D721Med (cell line): Measurements from ENCODE around the gene GPR68.

ENCODE experiments used
- DNase-seq: peaks from one replicate; pipeline ENCODE4 v3.0.0; 2011; ENCODE audit warnings: low spot score; ENCODE audit not compliant: insufficient read length
- FAIRE-seq: peaks from 2 replicates; lab custom pipeline; 2011; peaks lifted over from hg19 to GRCh38; lab: Jason Lieb, UNC
- TF ChIP-seq, protein P1 (sequence below): IDR thresholded peaks from 2 replicates; pipeline ENCODE4 v1.5.1; 2012; ENCODE audit warnings: mild to moderate bottlenecking, control low read depth; ENCODE audit not compliant: insufficient read depth; ENCODE audit errors: missing control alignments

Gene GPR68

DNA sequence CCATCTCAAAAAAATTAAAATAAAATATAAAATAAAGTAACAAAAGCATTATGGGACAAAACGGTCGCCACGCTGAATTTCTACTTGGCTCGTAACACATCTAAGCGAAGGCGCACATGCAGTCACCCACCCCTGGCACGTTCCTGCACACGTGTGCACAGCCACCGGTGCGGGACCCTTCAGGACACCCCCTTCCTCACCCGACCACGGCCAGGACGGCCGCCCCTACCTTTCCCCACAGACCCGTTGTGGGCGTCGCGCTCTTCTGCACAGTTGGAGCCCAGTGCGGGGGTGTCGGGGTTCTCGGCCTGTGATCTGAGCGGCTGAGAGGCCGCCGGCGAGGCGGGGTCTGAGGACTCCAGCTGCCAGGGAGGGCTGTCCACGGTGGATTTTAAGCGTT lies 44.4 kb upstream of the GPR68 start:
- DNase-seq (no peak), FAIRE-seq (no peak)
- TF ChIP-seq, protein P1, sequence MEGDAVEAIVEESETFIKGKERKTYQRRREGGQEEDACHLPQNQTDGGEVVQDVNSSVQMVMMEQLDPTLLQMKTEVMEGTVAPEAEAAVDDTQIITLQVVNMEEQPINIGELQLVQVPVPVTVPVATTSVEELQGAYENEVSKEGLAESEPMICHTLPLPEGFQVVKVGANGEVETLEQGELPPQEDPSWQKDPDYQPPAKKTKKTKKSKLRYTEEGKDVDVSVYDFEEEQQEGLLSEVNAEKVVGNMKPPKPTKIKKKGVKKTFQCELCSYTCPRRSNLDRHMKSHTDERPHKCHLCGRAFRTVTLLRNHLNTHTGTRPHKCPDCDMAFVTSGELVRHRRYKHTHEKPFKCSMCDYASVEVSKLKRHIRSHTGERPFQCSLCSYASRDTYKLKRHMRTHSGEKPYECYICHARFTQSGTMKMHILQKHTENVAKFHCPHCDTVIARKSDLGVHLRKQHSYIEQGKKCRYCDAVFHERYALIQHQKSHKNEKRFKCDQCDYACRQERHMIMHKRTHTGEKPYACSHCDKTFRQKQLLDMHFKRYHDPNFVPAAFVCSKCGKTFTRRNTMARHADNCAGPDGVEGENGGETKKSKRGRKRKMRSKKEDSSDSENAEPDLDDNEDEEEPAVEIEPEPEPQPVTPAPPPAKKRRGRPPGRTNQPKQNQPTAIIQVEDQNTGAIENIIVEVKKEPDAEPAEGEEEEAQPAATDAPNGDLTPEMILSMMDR = no peak

DNA sequence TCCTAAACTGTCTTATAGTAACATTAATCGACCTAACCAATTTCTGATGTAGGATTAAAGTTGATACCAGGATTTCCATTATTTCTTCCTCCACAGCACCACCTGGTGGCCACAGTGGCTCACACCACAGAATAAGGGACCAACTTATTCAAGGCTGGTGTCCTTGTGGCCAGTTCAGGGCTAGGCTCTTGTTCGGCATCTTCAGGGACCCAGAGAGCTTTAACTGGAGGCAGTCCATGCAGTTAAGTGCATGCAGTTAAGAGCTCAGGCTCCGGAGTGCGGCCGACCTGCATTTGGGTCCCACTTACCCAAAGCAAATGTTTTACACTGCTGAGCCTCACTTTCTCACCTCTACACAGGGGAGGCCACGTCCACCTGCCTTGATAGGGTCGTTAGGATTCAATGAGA lies 42.0 kb upstream of the GPR68 start:
- DNase-seq (peak; percentile 73), FAIRE-seq (peak; percentile 89)
- TF ChIP-seq, protein P1 = peak; percentile 93

DNA sequence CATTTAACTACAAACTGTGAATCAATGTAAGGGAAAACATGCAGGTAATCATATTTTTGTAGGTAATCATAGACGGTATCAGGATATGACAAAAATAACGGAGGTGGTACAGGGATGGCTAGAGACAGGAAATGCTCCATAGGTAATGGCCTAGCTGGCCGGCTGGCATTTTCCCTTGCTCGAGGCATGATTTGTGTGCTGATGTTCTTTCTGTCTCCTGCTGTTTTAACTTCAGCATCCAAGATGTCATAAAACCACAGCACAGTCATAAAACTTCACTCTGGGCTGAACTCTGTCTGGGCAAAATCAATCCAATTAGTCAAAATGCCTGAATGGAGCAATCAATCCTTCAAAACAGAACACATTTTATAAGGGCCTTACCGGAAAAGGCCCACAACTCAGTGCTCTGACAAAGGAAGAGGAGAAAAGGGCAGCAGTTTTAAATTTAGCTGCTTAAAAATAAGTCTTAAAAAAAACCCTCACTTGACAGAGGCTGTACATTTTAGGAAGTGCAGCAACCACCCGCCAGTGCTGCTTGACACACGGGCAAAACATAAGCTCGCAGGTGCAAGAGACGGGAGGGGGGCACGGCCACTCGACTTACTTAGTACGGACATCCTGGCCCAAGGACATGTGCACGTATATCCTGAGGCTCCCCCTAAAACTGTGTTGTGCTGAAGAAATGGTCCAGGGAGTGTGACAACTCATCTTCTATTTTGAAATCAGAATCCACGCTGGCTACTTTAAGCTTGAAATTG lies 40.5 kb upstream of the GPR68 start:
- FAIRE-seq (no peak), DNase-seq (no peak)
- TF ChIP-seq, protein P1 = no peak

DNA sequence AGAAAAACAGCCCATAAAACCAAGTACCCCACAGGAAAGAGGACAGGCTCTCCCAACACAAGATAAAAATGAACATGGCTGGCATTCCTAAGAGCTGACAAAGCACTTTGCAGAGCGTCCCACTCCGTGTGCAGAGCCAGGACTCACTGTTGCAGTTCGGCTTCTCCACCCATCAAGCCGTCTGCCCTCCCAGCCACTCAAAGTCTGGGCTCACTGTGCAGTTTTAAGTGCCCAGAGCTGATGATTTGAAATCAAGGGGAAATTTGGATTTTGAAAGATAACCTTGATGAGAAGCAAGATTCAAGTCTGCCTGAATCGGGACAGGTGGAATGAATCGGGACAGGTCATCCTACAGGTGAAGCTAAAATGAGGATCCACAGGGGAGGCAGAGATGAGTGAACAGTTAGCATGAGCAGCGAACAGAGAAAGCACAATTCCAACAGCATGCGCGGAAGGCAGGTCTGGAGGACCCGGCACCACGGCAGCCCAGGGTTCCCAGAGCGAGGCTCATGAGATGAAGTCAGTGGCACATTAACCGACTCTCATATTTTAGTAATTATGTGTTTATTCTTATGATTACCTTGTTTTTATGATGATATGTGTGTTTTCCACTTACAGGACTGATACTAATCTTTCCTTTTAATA lies 39.8 kb upstream of the GPR68 start:
- FAIRE-seq (no peak), DNase-seq (no peak)
- TF ChIP-seq, protein P1 = no peak

DNA sequence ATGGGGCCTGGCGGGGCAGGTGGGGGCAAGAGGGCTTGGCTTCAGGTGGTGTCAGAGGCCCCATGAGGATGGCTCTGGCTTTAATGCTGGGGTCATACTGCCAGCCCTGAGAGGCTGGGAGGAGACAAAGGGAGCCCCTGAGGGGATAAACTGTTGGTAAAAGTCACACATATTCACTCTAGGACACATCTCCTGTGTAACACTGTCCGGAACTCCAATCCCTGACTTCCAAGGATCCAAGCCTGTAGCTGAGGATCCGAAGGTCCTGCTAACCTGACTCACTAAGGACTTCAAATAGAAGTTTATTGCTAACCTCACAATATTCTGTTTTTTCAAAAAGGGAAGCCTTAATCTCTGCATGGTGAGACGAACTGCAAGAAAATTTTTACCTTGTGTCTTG lies 39.2 kb upstream of the GPR68 start:
- FAIRE-seq (no peak), DNase-seq (no peak)
- TF ChIP-seq, protein P1 = no peak

DNA sequence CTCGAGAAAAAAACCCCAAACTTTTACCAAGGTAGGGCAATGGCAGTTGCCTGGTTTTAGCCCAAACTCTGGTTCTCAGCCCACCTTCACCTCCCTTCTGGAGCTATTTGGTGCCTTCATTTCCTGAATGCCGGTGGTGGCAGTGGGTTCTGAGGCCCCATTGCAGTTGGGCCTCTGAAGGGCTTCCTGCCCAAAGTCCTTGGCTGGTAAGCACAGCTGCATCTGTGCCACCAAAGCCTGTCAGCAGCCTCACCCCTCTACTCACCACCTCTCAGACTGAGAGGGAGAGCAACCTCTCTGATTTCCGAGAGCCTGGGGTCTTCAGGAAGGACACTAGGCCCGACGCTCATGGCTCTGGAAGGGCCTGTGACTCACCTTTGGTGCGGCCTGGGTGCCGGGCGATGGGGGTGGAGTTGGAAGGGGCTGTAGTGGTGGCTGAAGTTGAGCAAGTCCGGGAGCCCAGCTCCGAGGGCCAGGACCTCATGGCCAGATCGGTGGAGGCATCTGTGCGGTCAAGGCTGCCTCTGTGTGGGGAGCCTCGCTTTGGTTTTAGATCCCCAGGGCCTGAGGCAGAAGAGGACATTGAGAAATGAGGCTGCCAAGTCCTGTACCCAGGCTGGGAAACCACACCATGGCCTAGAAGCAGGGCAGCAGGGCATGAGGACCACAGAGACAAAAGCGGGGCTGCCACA lies 38.6 kb upstream of the GPR68 start:
- FAIRE-seq (no peak), DNase-seq (no peak)
- TF ChIP-seq, protein P1 = no peak
